ENCODE measurements around the gene DEPDC5. TPM values are rescaled to one million over a fixed set of nuclear protein-coding genes. Genes with fewer than 3 reads are reported as not detected.

DEPDC5 gene
- total and polyA plus RNA-seq, 2 of the 8 experiments (the other 6 are each of a cell fraction or from before 2014, with no cell fraction given) = 18.3 to 26.5 TPM

- TF ChIP-seq, protein P1, sequence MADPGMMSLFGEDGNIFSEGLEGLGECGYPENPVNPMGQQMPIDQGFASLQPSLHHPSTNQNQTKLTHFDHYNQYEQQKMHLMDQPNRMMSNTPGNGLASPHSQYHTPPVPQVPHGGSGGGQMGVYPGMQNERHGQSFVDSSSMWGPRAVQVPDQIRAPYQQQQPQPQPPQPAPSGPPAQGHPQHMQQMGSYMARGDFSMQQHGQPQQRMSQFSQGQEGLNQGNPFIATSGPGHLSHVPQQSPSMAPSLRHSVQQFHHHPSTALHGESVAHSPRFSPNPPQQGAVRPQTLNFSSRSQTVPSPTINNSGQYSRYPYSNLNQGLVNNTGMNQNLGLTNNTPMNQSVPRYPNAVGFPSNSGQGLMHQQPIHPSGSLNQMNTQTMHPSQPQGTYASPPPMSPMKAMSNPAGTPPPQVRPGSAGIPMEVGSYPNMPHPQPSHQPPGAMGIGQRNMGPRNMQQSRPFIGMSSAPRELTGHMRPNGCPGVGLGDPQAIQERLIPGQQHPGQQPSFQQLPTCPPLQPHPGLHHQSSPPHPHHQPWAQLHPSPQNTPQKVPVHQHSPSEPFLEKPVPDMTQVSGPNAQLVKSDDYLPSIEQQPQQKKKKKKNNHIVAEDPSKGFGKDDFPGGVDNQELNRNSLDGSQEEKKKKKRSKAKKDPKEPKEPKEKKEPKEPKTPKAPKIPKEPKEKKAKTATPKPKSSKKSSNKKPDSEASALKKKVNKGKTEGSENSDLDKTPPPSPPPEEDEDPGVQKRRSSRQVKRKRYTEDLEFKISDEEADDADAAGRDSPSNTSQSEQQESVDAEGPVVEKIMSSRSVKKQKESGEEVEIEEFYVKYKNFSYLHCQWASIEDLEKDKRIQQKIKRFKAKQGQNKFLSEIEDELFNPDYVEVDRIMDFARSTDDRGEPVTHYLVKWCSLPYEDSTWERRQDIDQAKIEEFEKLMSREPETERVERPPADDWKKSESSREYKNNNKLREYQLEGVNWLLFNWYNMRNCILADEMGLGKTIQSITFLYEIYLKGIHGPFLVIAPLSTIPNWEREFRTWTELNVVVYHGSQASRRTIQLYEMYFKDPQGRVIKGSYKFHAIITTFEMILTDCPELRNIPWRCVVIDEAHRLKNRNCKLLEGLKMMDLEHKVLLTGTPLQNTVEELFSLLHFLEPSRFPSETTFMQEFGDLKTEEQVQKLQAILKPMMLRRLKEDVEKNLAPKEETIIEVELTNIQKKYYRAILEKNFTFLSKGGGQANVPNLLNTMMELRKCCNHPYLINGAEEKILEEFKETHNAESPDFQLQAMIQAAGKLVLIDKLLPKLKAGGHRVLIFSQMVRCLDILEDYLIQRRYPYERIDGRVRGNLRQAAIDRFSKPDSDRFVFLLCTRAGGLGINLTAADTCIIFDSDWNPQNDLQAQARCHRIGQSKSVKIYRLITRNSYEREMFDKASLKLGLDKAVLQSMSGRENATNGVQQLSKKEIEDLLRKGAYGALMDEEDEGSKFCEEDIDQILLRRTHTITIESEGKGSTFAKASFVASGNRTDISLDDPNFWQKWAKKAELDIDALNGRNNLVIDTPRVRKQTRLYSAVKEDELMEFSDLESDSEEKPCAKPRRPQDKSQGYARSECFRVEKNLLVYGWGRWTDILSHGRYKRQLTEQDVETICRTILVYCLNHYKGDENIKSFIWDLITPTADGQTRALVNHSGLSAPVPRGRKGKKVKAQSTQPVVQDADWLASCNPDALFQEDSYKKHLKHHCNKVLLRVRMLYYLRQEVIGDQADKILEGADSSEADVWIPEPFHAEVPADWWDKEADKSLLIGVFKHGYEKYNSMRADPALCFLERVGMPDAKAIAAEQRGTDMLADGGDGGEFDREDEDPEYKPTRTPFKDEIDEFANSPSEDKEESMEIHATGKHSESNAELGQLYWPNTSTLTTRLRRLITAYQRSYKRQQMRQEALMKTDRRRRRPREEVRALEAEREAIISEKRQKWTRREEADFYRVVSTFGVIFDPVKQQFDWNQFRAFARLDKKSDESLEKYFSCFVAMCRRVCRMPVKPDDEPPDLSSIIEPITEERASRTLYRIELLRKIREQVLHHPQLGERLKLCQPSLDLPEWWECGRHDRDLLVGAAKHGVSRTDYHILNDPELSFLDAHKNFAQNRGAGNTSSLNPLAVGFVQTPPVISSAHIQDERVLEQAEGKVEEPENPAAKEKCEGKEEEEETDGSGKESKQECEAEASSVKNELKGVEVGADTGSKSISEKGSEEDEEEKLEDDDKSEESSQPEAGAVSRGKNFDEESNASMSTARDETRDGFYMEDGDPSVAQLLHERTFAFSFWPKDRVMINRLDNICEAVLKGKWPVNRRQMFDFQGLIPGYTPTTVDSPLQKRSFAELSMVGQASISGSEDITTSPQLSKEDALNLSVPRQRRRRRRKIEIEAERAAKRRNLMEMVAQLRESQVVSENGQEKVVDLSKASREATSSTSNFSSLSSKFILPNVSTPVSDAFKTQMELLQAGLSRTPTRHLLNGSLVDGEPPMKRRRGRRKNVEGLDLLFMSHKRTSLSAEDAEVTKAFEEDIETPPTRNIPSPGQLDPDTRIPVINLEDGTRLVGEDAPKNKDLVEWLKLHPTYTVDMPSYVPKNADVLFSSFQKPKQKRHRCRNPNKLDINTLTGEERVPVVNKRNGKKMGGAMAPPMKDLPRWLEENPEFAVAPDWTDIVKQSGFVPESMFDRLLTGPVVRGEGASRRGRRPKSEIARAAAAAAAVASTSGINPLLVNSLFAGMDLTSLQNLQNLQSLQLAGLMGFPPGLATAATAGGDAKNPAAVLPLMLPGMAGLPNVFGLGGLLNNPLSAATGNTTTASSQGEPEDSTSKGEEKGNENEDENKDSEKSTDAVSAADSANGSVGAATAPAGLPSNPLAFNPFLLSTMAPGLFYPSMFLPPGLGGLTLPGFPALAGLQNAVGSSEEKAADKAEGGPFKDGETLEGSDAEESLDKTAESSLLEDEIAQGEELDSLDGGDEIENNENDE (IDR thresholded peaks at IDR 0.05; ENCODE audit: insufficient replicate concordance, low read length) = no peak
- TF ChIP-seq E2F6 (IDR thresholded peaks at IDR 0.05) = peak; percentile 77
- no peak for TF ChIP-seq SIX5 (IDR thresholded peaks at IDR 0.05; ENCODE audit: low read depth, low read length)
- no peak for TF ChIP-seq MAFK (IDR thresholded peaks at IDR 0.05; ENCODE audit: low read depth, low read length)
- TF ChIP-seq TAF1 (IDR thresholded peaks at IDR 0.05; ENCODE audit: low read depth, low read length) = peak; percentile 93
- no peak for TF ChIP-seq SP1 (IDR thresholded peaks at IDR 0.05; ENCODE audit: low read depth, low read length)
- TF ChIP-seq KDM5A (IDR thresholded peaks at IDR 0.05; ENCODE audit: low read length) = no peak
- TF ChIP-seq RAD21 (IDR thresholded peaks at IDR 0.05 in 1 of 2, conservative IDR thresholded peaks at IDR 0.05 in 1 of 2; ENCODE audit: low read depth in 2 of 2, low read length in 2 of 2) = peak in 1 of 2 experiments; percentile 7; a peak in 1 of 4 replicates
- TF ChIP-seq TAF7 (optimal IDR thresholded peaks at IDR 0.05; ENCODE audit: borderline replicate concordance, low read depth, low read length) = peak; percentile 94
- no peak for TF ChIP-seq CEBPB (IDR thresholded peaks at IDR 0.05; ENCODE audit: low read depth, low read length)
Measured at GRCh38 chr22:31943978-31944699, 190.3 kb downstream of the DEPDC5 start, which contains the start of gene YWHAH (continued).
